IMR-90 (cell line): ENCODE results near the gene YTHDF2. TPM values are rescaled to one million over a fixed set of nuclear protein-coding genes. Genes with fewer than 3 reads are reported as not detected.
A peak's percentile ranks its signal among the peaks of the same experiment; 100 is the strongest.

ENCODE experiments used
- ATAC-seq: fragments of 200-7000 bp; cut with Tn5 transposase; 2 replicates; pipeline ENCODE4 v1.9.1; 2020; ENCODE audit warnings: low read depth, mild to moderate bottlenecking, moderate library complexity
- BruUV-seq: library from RNA; stranded (reverse); fragments of 400-500 nt; replicated peaks from 2 replicates; lab custom pipeline; 2021; lab: Mats Ljungman, UMichigan
- CTCF ChIA-PET: fragments of 300-600 bp; formaldehyde crosslinking; extraction: SDS; loops from one replicate; lab custom pipeline; 2021; ENCODE audit warnings: antibody characterized with exemption; lab: Yijun Ruan, JAX
- POLR2A ChIA-PET: fragments of 300-600 bp; sonication (Branson Sonifier 250); formaldehyde crosslinking; loops from one replicate; lab custom pipeline; 2022; ENCODE audit warnings: antibody characterized with exemption; ENCODE audit not compliant: unreplicated experiment; lab: Charles Lee
- DNase-seq: peaks from one replicate; pipeline ENCODE4 v3.0.0; 2013
- H2AFZ ChIP-seq: replicated peaks from 2 replicates; pipeline ENCODE3; 2013; ENCODE audit warnings: low read length, mild to moderate bottlenecking; ENCODE audit not compliant: poor library complexity
- H2AK5ac ChIP-seq: 2 replicates; pipeline ENCODE4 v1.6.1; 2013; ENCODE audit warnings: low read depth, low read length, inconsistent platforms
- H2AK9ac ChIP-seq: replicated peaks from 2 replicates; pipeline ENCODE3; 2013; ENCODE audit warnings: mild to moderate bottlenecking, low read depth, low read length, moderate library complexity; ENCODE audit not compliant: poor library complexity
- H2BK120ac ChIP-seq: 2 replicates; pipeline ENCODE4 v1.6.1; 2013; ENCODE audit warnings: low read depth, low read length, inconsistent platforms
- H2BK15ac ChIP-seq: 3 replicates; pipeline ENCODE4 v1.6.1; 2013; ENCODE audit warnings: low read depth, low read length, inconsistent platforms
- H2BK20ac ChIP-seq: 2 replicates; pipeline ENCODE4 v1.6.1; 2013; ENCODE audit warnings: low read depth, mild to moderate bottlenecking, inconsistent platforms, low read length, moderate library complexity
- H2BK5ac ChIP-seq: 2 replicates; pipeline ENCODE4 v1.6.1; 2013; ENCODE audit warnings: mild to moderate bottlenecking, low read depth, low read length, inconsistent platforms; ENCODE audit not compliant: poor library complexity, severe bottlenecking
- H3K14ac ChIP-seq: replicated peaks from 2 replicates; pipeline ENCODE4 v1.6.1; 2013; ENCODE audit warnings: low read depth, low read length, inconsistent platforms
- H3K18ac ChIP-seq: 2 replicates; pipeline ENCODE4 v1.6.1; 2013; ENCODE audit warnings: low read depth, low read length, control low read depth
- H3K23ac ChIP-seq: 2 replicates; pipeline ENCODE4 v1.6.1; 2013; ENCODE audit warnings: low read depth, low read length, inconsistent platforms
- H3K27ac ChIP-seq: 2 replicates; pipeline ENCODE4 v1.5.1; 2013; ENCODE audit warnings: mild to moderate bottlenecking, control low read depth, low read length; ENCODE audit not compliant: insufficient read depth
- H3K27me3 ChIP-seq: 2 replicates; pipeline ENCODE4 v1.6.1; 2013; ENCODE audit warnings: low read length; ENCODE audit not compliant: control insufficient read depth, insufficient read depth
- H3K36me3 ChIP-seq: 2 replicates; pipeline ENCODE4 v1.6.1; 2013; ENCODE audit warnings: low read length, mixed read lengths; ENCODE audit not compliant: control insufficient read depth, insufficient read depth
- H3K4ac ChIP-seq: 2 replicates; pipeline ENCODE4 v1.6.1; 2013; ENCODE audit warnings: low read depth, low read length, inconsistent platforms
- H3K4me1 ChIP-seq: 2 replicates; pipeline ENCODE4 v1.6.1; 2013; ENCODE audit warnings: low read length, mixed read lengths; ENCODE audit not compliant: control insufficient read depth, insufficient read depth
- H3K4me2 ChIP-seq: 2 replicates; pipeline ENCODE4 v1.6.1; 2013; ENCODE audit warnings: low read depth, mild to moderate bottlenecking, control low read depth, low read length, moderate library complexity
- H3K4me3 ChIP-seq: 2 replicates; pipeline ENCODE4 v1.5.1; 2013; ENCODE audit warnings: low read depth, mild to moderate bottlenecking, control low read depth, low read length, moderate library complexity; ENCODE audit not compliant: insufficient read depth
- H3K56ac ChIP-seq: 2 replicates; pipeline ENCODE4 v1.6.1; 2013; ENCODE audit warnings: low read length, inconsistent platforms; ENCODE audit not compliant: insufficient read depth; ENCODE audit errors: extremely low read depth
- H3K79me1 ChIP-seq, 2 experiments: 2 replicates each; pipeline ENCODE4 v1.6.1; 2013; ENCODE audit warnings: low read length in 2 of 2, inconsistent platforms in 1 of 2, low read depth in 1 of 2
- H3K9ac ChIP-seq: 2 replicates; pipeline ENCODE4 v1.6.1; 2013; ENCODE audit warnings: low read depth, low read length, control low read depth
- H3K9me1 ChIP-seq: 2 replicates; pipeline ENCODE4 v1.6.1; 2013; ENCODE audit warnings: low read length, inconsistent platforms; ENCODE audit not compliant: insufficient read depth
- H3K9me3 ChIP-seq: 2 replicates; pipeline ENCODE4 v1.6.1; 2013; ENCODE audit warnings: low read length; ENCODE audit not compliant: control insufficient read depth, insufficient read depth
- H4K20me1 ChIP-seq: 2 replicates; pipeline ENCODE4 v1.6.1; 2013; ENCODE audit warnings: low read length, inconsistent platforms; ENCODE audit not compliant: insufficient read depth
- H4K5ac ChIP-seq: 2 replicates; pipeline ENCODE4 v1.6.1; 2013; ENCODE audit warnings: mild to moderate bottlenecking, low read depth, low read length, control low read depth
- H4K8ac ChIP-seq, 2 experiments: 2 replicates each; pipeline ENCODE4 v1.6.1; 2013; ENCODE audit warnings: low read depth in 2 of 2, low read length in 2 of 2, control low read depth in 1 of 2, inconsistent platforms in 1 of 2
- H4K91ac ChIP-seq: 2 replicates; pipeline ENCODE4 v1.6.1; 2013; ENCODE audit warnings: low read depth, low read length, inconsistent platforms; ENCODE audit not compliant: insufficient read depth
- MXI1 ChIP-seq: IDR thresholded peaks from 2 replicates; pipeline ENCODE4 v1.6.1; 2012; ENCODE audit warnings: low read depth, mild to moderate bottlenecking, low read length, moderate library complexity, borderline replicate concordance
- RAD21 ChIP-seq: IDR thresholded peaks from 2 replicates; pipeline ENCODE4 v1.6.1; 2012; ENCODE audit warnings: low read length, improper control_type of control experiment
- WGBS, 2 experiments: methylation state at CpG; one replicate each; pipeline versions ENCODE4 v1.1.5 to v1.1.7; 2013; ENCODE audit warnings: missing lambda C conversion rate in 2 of 2; ENCODE audit not compliant: insufficient read length in 1 of 2; ENCODE audit errors: extremely low coverage in 2 of 2; 5-methylcytosine and 5-hydroxymethylcytosine counted together
- dilution Hi-C: fragments of 300-500 bp; cut with HindIII; formaldehyde crosslinking; loops from one replicate; pipeline ENCODE4 v1.14.3; 2018; ENCODE audit warnings: low sequenced_read_pairs; ENCODE audit not compliant: unreplicated experiment
- in situ Hi-C: fragments of 300-500 bp; cut with MboI; formaldehyde crosslinking; loops from 3 replicates; pipeline ENCODE4 v1.14.3; 2019; ENCODE audit warnings: low sequenced_read_pairs, inconsistent platforms, mixed read lengths
- intact Hi-C: fragments of 100-400 bp; cut with micrococcal nuclease; formaldehyde crosslinking; loops from 2 replicates; pipeline ENCODE4 v1.10.0; 2022
- polyA plus RNA-seq, 3 experiments: library from polyadenylated mRNA; depleted of rRNA; stranded (reverse); fragments of >200 nt; gene quantifications; 2 replicates each; pipeline ENCODE4 v1.2.3, GENCODE V29; 2012; ENCODE audit warnings: low replicate concordance in 1 of 3
- total RNA-seq: library from RNA; depleted of rRNA; stranded (reverse); fragments of >200 nt; gene quantifications from 2 replicates; pipeline ENCODE4 v1.2.3, GENCODE V29; 2012

Gene YTHDF2
- total and polyA plus RNA-seq, 2 of the 4 experiments (the other 2 are of a cell fraction) = 50.0 to 94.3 TPM

- peak overlapping the region; percentile 77 for H2BK5ac ChIP-seq
- peak overlapping the region; percentile 99 for H3K9ac ChIP-seq
- peaks cover 11 to 39% of the 10 kb centered on the region in 2 experiments; a peak in 3 of 4 replicates for H3K79me1 ChIP-seq
- peaks cover 6% of the 10 kb centered on the region; the same call in 1 of the 2 replicates for H3K9me1 ChIP-seq
- H2AFZ ChIP-seq = peak overlapping the region; percentile 97
- H3K27ac ChIP-seq = peak overlapping the region; percentile 92
- dilution Hi-C loops (no loop called here), in situ Hi-C loops (no loop called here), intact Hi-C loops (loop anchor here (2.0 to 5.0 kb wide), 2 partner anchors 13 to 70 kb away; partner anchors contain the start of gene GMEB1)
- H2AK9ac ChIP-seq = peak overlapping the region; percentile 94
- H3K23ac ChIP-seq = peak overlapping the region; percentile 95
- peak overlapping the region; percentile 80 to 85 for H4K8ac ChIP-seq
- H2BK20ac ChIP-seq = no peak overlapping the region
- DNase-seq (peak; percentile 43), ATAC-seq (peak; percentile 12; the same call in 1 of the 2 replicates)
- peak overlapping the region; percentile 77 for H4K5ac ChIP-seq
- no TSS peak for BruUV-seq
- H3K4me3 ChIP-seq = peak overlapping the region; percentile 93
- H2BK15ac ChIP-seq = no peak overlapping the region
- H3K4ac ChIP-seq = peak overlapping the region; percentile 74
- no peaks in the 10 kb centered on the region for H3K27me3 ChIP-seq
- peaks cover 2% of the 10 kb centered on the region; the same call in 1 of the 2 replicates for H3K4me1 ChIP-seq
- 0% methylated on average over 24 of the region's 53 CpGs; no CpG with 5 or more reads in 1 of the 2 experiments for WGBS, 2 experiments
- H3K36me3 ChIP-seq = peaks cover 21% of the 10 kb centered on the region
- peak overlapping the region; percentile 86 for H2AK5ac ChIP-seq
- ChIA-PET CTCF (interaction anchor here (0.6 to 1.9 kb wide), 4 partner anchors 11 to 443 kb away, joined by 3 to 9 read pairs (median 5); no protein-coding TSS in a partner anchor), POLR2A (interaction anchor here (0.5 to 1.2 kb wide), 7 partner anchors 18 to 533 kb away, joined by 3 to 22 read pairs (median 5); partner anchors contain the start of gene RNU11)
- H3K56ac ChIP-seq = peak overlapping the region; percentile 53
- peak overlapping the region; percentile 95 for H3K4me2 ChIP-seq
- H3K18ac ChIP-seq = peak overlapping the region; percentile 53
- no peak for TF ChIP-seq RAD21
- peak; percentile 19; the same call in 1 of the 2 replicates for TF ChIP-seq MXI1
- H2BK120ac ChIP-seq = peak overlapping the region; percentile 11; the same call in 1 of the 2 replicates
- H4K91ac ChIP-seq = peak overlapping the region; percentile 84
- peaks cover 48% of the 10 kb centered on the region for H4K20me1 ChIP-seq
- H3K14ac ChIP-seq = peak overlapping the region; percentile 92
- no peaks in the 10 kb centered on the region for H3K9me3 ChIP-seq
Observed at GRCh38 chr1:28737307-28738132, 780 bp downstream of the YTHDF2 start.
